Activated CD8-positive, alpha-beta memory T cell treated with anti-CD3 and anti-CD28 coated beads for 36 hours (primary cell): ENCODE results near the gene SUFU. TPM values are rescaled to one million over a fixed set of nuclear protein-coding genes. Genes with fewer than 3 reads are reported as not detected.

Experiments
- CTCF ChIA-PET: fragments of 350-600 bp; sonication (Branson Sonifier 250); formaldehyde crosslinking; loops from one replicate; lab custom pipeline; 2021; ENCODE audit warnings: antibody characterized with exemption; lab: Charles Lee
- POLR2A ChIA-PET: fragments of 350-600 bp; sonication (Branson Sonifier 250); formaldehyde crosslinking; loops from one replicate; lab custom pipeline; 2021; ENCODE audit warnings: antibody characterized with exemption; lab: Charles Lee
- total RNA-seq, 2 experiments: library from RNA; stranded (reverse); gene quantifications; one replicate each; pipeline ENCODE4 v1.2.3, GENCODE V29; 2021

The SUFU gene
- total RNA-seq, 2 experiments from 2014 or later, result 6.8 to 7.4 TPM

DNA sequence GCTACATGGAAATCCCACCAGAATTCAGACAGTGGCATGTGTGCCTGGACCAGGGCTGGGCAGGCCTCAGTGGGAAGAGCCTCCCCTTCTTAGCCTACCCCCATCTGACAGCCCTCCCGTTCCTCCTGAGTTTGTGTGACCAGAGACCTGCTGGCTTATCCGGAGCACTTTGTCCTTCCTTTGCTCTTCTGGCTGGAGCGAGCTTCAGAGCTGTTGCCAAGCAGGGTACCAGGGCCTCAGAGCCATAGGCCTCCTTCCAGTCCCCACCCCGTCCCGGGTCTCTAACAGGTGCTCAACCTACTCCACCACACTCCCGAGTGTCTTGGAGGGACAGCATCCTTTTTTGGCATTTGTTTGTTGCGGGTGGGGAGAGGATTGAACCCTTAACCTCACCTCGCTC is 114.0 kb downstream of the SUFU start:
- ChIA-PET POLR2A (no interaction called here), CTCF (no interaction called here)

DNA sequence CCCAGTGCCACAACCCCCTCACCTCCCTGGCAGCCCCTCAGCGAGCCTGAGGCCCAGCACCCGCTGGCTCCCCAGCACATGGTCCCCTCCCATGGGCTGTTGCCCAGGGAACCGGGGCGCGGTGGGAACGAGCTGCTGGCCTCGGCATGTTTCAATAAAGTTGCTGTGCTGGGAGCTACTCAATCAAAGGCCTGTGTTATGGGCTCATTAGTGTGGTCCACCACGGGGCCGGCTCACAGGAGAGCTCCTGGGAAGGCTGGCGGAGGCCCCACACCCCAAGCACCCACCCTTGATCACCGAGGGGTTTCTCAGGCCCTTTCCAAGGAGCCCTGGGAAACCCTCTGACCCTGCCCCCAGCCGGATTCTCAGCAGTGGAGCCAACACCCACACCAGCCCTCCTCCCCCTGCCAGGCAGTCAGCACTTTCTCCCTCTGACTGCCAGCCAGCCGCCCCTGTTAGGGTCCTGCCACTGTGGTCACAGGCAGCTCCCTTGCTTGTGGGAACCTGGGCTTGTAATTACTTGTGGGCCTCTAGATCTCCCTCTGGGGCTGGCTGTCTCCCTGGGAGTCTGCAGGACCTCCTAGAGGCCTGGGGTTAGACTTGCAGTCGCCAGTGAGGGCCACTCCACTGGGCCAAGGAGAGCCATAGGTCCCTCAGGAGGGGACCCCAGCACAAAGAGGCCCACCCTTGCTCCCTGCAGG is 115.7 kb downstream of the SUFU start:
- ChIA-PET CTCF (no interaction called here), POLR2A (no interaction called here)

DNA sequence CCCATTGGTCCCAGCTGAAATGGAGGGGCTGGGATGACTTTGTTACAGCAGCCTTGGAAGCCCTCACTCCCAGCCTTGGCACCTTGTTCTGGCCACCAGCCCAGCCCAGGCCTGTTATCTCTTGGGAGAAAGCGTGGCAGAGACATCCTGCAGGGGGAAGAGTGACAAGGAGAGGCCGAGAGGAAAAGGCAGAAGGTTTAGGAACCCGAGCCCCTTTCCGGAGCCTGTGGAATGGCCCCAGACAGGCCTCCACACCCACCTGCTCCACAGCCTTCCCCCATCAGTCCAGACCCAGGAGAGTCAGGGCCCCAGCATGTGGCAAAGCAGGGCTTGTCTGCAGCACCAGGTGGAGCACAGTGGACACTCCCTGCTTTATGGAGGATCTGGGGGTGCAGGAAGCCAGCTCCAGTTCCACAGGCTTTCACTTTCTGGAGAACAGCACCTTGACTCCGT is 116.4 kb downstream of the SUFU start:
- CTCF ChIA-PET, result interaction anchor here (1.0 kb wide), 1 partner anchor 36 kb away, joined by 3 read pairs; no protein-coding TSS in a partner anchor
- POLR2A ChIA-PET, result no interaction called here

DNA sequence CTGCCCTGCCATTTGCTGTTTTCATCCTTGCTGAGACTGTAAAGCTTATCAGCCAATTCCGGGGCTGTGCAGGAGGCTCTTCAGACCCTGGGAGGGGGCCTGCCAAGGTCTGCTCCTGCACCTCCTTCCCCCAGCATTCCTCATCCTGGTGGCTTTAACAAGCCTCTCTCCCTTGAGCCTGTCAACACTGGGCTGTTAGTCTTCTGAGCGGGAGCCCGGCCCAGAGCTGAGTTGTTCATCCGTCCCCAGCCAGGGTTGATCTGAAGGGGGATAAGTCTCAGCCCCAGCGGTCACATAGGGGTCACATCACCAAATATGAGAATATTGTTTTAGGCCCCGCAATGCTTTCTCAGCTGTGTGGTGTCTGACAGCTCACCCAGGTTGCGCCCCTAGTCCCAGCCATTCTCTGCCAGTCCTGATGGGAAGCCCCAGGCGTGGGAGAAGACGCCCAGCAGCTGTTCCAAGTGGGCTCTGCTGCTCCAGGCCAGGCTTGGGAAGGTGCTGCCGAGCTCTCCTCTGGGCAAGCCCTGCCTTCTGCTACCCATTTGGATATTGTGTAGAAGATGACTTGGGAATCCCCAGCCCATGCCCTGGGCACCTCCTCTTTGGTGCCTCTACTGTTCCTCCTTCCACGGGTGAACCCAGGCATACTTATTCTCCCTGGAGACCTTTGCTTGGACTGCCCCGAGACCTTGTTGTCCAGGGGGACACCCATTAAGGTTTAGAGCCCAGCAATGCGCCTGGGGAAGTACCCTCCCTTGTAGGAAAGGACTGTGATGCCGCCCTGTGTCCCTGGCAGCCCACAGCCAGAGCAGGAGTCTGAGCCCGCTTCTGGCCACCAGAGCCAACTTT is 117.0 kb downstream of the SUFU start:
- POLR2A ChIA-PET, result no interaction called here
- CTCF ChIA-PET, result interaction anchor here (1.0 kb wide), 1 partner anchor 37 kb away, joined by 3 read pairs; no protein-coding TSS in a partner anchor

DNA sequence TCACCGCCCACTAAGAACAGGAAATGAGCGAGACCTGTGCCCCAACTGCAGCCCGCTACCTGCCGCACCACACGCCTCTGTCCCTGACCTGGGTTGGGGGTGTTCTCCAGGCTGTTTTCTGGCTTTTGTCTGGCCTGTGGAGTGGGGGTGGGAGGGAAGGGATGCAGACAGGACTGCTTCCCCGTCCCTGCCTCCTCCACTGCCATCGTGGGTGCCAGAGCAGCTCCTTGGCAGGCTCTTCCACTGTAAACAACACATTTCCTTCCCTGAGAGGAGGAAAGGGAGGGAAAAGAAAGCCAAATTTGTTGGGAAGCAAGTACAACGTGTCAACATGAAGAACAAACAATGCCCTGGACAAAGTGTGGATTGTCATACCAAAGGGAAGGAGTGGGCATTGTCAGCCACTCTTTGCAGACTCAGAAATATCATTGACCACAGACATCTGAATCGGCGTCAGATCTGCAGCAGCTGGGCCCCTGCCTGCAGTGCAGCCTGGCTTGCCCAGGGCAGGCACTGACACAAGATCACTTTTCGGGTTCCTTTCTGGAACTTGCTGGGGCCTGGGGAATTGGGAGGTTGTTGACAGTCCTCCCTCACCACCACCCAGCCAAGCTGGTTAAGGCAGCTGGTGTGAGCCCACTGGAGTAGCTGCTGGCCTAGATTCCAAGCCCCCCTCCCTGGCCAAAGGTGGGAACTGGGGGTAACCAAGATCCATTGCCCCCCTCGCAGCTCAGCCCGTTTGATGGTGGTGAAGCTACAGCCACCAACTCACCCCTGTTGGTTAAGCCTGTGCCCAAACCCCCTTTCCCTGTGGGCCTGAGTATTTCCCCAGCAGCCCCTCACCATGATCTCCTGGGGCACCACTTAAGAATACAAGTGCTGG is 117.9 kb downstream of the SUFU start:
- POLR2A ChIA-PET, result no interaction called here
- CTCF ChIA-PET, result interaction anchor here (1.0 kb wide), 1 partner anchor 38 kb away, joined by 3 read pairs; no protein-coding TSS in a partner anchor

DNA sequence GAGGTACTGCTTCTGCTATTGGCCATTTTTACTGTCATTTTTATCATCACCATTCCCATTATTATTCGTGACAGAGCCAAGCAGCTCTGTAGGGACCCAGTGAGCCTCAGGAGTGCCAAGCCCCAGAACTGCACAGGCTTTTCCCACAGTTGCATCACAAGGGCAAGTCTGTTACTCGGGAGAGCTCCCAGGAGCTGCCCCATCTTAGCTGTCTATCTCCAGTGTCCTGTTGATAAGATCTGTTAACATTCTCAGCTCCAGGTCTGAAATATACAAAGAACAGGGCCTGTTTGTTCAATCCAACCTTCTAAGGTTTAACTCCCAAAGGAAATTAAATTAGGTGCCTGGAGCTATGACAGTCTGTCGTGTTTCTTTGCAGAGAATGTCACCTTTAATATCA is 120.3 kb downstream of the SUFU start:
- ChIA-PET CTCF (no interaction called here), POLR2A (no interaction called here)

DNA sequence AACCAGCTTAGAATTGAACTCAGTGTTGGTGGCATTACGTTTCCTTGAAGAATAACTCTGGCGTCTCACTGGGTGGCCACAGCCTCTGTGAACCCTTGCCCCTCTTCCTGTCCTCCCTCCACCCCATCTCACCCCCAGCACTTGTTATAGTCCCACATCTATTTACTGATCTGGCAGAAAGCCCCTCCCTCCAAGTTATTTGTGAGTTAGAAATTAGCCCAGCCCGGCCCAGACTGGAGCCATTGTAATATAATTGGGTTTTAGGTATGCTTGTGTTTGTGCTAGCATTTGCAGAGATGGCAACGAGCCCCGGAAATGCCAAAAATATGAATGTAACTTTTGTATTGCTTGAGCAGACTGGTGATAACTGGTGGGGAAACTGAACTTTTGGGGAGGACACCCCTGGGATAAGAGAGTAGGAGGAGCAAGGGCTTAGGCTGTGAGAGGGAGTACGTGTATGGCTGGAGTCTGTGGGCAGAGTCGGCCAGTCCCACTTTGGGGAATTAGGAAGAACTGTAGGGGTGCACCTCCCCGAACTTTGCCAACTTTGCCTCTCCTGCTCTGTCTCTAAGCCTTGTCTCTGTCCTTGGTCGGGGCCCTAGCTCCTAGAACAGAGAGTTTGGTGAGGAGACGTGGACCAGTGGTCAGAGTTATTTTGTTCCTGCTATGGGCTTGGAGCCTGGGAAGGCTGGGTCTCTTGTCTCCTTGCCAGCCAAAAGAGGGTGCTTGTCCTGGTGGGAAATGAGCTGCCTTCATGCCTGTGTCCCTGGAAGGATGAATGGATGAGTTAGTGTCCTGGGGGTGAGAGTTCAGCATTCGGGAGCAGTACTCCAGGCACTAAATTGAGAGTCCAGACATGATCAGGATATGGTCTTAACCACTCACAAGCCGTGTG is 121.2 kb downstream of the SUFU start:
- ChIA-PET POLR2A (no interaction called here), CTCF (no interaction called here)

DNA sequence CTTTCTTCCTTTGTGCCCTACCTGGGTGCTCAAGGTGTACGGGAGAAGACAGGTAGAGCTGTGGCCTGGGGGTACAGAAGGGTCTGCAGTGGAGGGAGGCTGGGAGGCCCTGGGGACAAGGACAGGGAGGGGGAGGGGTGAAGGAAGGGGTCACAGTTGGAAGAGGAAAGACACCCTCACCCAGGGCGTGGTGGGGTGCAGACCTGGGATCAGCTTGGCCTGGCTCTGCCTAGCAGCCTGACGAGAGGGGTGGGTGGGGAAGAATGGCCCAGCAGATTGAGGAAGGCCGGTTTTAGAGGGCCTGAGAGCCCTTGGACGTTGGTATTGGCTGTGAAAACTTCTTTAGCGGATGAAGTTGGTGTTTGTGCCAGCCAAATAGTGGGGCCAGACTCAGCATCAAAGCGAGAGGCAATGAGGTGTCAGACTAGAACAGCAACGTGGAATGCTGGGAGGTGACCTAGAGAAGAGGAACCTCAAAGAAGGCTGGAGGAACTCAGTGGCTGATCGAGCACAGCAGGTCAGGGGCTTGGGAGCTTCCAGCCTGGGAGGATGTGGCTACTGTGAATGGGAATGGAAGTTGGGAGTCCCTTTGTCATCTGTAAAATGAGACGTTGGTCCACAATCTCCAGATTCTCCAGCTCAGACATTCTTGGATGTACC is 122.4 kb downstream of the SUFU start:
- ChIA-PET CTCF (interaction anchor here (1.2 kb wide), 1 partner anchor 48 kb away, joined by 4 read pairs; no protein-coding TSS in a partner anchor), POLR2A (no interaction called here)

DNA sequence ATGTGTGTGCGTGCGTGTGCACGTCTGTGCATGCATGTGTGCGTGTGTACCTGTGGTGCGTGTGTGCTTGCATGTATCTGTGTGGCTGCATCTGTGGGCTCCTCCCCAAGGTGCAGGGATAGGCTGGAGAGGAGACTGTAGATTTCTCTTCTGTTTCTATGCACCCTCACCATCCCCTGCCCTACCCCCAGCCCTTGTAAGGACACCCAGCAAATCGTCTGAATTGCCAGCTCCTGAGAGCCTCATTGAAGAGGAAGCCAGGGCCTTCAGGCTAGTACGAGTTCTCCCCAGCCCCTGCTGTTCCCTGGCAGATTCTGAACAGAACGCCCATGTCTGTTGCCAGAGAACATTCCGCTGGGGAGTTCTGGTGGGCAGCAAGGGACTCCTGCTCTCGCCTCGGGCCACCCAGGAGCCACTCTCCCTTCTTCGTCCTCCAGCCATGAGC is 123.5 kb downstream of the SUFU start:
- ChIA-PET CTCF (interaction anchor here (1.1 to 1.2 kb wide), 2 partner anchors 13 to 47 kb away, joined by 4 to 6 read pairs; no protein-coding TSS in a partner anchor), POLR2A (interaction anchor here (0.6 kb wide), 1 partner anchor 130 kb away, joined by 4 read pairs; no protein-coding TSS in a partner anchor)

DNA sequence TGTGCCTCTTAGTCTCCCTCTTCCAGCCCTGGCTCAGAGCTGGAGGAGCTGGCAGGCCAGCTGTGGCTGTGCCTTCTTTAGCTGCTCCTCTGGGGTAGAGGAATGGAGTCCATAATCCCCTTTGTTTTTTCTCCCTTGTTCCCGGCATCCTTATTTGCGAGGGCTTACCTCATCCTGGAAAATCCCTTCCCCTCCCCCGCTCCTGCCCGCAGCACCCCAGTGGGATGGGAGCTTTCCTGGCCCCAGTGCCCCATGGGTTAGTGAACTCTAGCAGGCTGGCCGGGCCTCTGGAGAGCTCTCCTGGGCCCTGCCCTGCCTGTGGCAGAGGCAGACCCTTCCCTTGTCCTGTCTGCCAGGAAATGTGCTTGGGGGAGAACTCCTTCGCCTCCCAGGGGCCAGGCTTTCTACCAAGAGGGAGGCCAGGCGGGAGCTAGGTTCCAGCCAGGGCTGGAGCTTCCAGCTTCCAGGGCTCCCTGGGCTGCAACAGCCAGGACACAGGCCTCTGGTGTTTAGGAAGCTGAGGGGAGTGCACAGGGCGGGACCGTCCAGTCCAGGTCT is 124.0 kb downstream of the SUFU start:
- ChIA-PET CTCF (interaction anchor here (1.1 to 1.2 kb wide), 2 partner anchors 13 to 46 kb away, joined by 4 to 6 read pairs; no protein-coding TSS in a partner anchor), POLR2A (interaction anchor here (0.6 kb wide), 1 partner anchor 131 kb away, joined by 4 read pairs; no protein-coding TSS in a partner anchor)

DNA sequence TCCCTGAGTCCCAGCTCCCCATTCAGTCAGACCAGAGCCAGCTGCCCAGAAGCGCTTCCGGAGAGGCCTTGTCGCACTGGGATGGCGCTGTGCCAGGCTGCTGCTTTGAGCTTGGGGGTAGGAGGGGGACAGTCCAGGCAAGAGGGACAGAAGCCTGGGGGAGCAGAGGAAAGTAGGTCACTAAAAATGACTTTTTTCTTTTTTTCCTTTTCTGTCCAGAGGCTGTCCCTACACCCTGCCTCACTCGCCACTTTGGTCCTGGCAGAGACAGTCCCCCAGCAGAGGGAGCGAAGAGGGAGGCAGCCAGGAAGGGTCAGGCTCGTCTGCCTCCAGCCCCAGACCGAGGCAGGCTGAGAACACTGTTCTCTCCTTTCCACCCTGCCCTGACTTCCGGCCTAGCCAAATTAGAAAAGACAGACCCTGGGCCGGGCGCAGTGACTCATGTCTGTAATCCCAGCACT is 124.7 kb downstream of the SUFU start:
- ChIA-PET CTCF (interaction anchor here (1.1 kb wide), 1 partner anchor 14 kb away, joined by 6 read pairs; no protein-coding TSS in a partner anchor), POLR2A (no interaction called here)

DNA sequence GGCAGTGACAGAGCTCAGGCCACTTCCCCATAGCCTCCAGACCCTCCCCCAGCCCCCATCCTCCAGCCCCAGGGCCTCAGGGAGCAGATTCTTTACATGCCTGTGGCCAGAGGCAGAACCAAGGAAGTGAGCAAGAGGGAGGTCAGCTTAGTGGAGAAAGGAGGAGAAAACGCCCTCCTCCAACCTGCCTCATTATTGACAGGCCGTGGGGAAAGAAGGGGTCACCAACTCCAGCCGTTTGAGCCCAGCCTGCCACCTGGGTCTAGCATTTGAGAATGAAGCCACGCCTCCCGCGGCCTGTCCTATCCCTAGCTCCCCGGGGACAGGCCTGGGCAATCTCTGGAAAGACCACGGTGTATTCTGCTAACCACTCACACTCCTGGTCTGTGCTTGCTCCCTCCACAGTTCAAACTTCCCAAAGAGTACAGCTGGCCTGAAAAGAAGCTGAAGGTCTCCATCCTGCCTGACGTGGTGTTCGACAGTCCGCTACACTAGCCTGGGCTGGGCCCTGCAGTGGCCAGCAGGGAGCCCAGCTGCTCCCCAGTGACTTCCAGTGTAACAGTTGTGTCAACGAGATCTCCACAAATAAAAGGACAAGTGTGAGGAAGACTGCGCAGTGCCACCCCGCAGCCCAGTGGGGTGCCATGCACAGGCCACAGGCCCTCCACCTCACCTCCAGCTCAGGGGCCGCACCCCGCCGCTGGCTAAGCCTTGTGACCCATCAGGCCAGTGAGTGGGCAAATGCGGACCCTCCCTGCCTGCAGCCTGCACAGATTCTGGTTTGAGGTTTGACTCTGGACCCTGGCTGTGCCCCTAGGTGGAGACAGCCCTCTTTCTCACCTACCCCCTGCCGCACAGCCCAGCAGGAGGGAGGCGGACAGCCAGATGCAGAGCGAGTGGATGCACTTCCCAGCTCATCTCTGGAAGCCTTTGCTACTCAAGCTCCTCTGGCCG is 126.2 kb downstream of the SUFU start:
- ChIA-PET POLR2A (no interaction called here), CTCF (interaction anchor here (1.3 kb wide), 1 partner anchor 15 kb away, joined by 4 read pairs; no protein-coding TSS in a partner anchor)

DNA sequence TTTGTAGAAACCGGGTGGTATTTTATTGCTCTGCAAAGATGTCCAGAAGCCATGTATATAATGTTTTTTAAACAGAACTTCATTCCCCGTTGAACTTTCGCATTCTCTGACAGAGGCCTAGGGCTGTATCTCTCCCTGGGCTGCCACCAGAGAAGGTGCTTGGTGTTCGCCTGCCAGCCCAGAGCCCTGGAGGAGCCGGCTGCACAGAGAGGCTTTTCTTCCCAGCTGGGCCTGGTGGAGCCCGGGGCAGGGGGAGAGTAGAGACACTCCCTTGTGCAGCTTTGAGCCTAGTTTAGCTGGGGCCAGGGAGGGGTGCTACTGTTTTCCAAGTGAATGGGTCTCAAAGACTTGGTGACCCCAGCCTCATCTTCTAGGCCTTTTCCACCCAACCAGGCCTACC is 126.9 kb downstream of the SUFU start:
- POLR2A ChIA-PET, result no interaction called here
- CTCF ChIA-PET, result interaction anchor here (1.3 kb wide), 1 partner anchor 15 kb away, joined by 4 read pairs; no protein-coding TSS in a partner anchor

DNA sequence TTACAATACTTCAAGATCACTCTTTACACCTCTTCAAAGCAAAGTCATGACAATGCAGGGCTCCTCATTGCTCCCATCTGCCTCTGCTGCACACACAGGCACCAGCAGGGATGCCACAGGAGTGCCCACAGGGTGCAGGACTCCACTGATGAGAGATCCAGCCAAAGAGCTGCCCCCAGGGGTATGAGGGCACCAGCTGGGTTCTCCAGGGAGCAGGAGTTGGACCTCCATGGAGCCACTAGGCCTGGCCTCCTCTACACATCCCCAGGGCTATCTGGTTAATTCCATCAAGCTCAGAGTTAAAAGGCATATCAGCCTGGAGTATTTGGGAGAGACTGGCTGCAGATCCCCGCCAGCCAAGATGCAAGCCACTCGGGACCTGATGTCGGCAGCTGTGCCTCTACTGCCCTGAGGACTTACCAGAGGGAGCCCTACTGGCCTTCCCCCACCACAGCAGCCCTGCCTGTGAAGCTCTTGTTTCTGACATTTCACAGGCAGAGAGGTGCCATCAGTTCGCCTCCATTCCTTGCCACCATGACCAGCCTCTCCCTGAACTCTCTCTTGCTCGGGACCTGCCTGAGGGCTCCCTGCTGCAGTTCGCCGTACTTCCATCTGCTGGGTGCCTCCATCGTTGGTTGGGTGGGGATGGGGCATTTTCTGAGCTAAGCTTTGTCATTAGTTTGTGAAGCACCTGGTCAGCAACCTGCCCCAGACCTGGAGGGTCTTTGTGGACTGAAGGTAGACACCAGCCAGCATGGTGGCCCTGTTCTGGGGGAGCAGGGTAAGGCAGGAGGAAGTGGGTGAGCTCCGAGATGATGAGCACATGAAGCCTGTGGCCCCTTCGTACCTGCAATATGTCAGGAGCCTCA is 128.0 kb downstream of the SUFU start:
- POLR2A ChIA-PET, result no interaction called here
- CTCF ChIA-PET, result interaction anchor here (1.1 to 1.7 kb wide), 2 partner anchors 17 to 48 kb away, joined by 4 to 7 read pairs; no protein-coding TSS in a partner anchor
